NCI-H1694 (cell line): ENCODE data around the gene UQCRC1.

Source experiments
- DNase-seq: peaks from one replicate; lab custom pipeline; 2025; lab: John Stamatoyannopoulos, UW

Gene UQCRC1

GRCh38 chr3:48598323-48599076 lies 10.9 kb downstream of the UQCRC1 start:
- no peak for DNase-seq

GRCh38 chr3:48597408-48597800 lies 12.0 kb downstream of the UQCRC1 start:
- DNase-seq = no peak

- DNase-seq = no peak
These were observed 12.6 kb downstream of the UQCRC1 start for GRCh38 chr3:48596676-48597407.

DNA sequence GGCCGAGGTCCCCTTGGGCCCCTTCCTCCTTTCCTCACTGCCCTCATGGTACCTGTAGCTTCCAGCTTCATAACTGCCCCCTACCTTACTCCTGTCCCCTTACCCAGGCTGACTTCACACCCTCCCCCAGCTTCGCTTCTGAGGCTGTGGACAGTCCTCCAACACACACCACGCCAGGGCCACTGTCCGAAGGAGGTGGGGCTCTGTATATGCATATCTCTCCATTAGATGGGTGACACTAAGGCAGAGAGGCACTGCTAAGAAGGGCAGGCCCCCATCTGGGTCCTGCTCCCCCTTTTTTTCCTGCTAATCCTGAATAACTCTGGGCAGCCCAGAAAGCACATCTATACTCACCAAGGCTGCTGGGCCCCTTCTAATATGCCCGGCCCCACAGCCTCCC lies 13.3 kb downstream of the UQCRC1 start:
- DNase-seq = no peak

DNA sequence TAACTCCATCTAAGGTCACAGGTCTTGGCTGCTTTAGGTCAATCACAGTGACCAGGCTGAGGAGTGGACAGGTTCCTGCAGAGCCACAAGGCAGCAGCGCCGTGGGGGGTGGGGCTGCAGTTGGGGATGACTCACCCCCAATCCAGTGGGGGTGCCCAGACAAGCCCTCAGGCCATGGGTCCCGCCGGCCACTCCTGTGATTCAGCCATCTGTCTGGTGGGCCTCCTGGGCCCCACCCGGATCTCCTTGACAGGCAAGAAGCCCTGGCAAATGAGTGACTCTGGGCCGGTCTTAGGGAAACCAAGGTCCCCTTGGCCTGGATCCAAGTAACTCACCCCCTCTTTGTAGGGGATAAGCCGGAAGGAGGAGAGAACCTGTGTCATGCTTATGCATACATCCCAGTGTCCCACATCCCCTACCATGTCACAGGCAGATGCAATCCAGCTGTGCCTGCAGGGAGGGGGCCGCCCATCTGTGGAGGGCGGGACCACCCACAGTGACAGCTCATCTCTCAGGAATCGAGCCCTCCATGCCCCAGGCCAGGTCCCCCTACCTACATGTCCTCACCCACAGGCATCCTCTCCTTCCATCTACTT lies 13.8 kb downstream of the UQCRC1 start:
- no peak for DNase-seq

GRCh38 chr3:48595075-48595525 lies 14.3 kb downstream of the UQCRC1 start, which contains the start of gene COL7A1:
Gene COL7A1, minus strand, starts transcription at chr3:48595329. Its CDS starts 170 bp downstream, at chr3:48595159.
- DNase-seq = no peak

- DNase-seq = no peak
These were observed 14.9 kb downstream of the UQCRC1 start for GRCh38 chr3:48594417-48595049.

GRCh38 chr3:48593337-48593736 lies 16.1 kb downstream of the UQCRC1 start:
- no peak for DNase-seq

GRCh38 chr3:48592519-48593087 lies 16.8 kb downstream of the UQCRC1 start:
- DNase-seq = no peak

DNA sequence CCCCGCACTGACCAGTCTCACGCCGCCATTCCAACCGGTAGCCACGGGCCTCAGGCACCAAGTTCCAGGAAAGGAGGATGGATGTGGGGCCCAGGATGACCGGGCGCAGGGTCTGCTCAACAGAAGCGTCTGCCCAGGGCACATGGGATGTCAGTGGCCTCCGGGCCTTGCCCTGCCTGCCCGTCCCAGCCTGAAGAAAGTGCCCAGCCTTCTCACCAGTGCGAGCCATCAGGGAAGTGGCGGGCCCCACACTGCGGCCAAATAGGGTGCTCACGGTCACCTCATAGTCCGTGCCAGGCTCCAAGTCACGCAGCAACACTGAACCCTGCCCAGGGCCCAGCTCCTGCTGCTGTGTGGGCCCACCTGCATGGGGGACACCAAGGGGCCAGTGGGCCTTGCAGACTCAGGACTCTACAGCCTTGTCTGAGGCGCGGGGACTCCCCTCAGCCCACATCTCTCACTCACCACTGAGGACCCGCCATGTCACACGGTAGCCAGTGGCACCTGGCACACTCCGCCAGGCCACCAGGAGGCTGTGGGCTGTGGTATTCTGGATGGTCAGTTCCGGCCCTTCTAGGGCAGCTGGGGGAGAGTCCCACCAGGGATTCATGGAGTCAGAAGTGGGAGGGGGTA lies 17.4 kb downstream of the UQCRC1 start:
- no peak for DNase-seq

- DNase-seq = no peak
These were observed 18.0 kb downstream of the UQCRC1 start for GRCh38 chr3:48591436-48591835.

- no peak for DNase-seq
These were observed 21.2 kb downstream of the UQCRC1 start for GRCh38 chr3:48588230-48588629.

DNA sequence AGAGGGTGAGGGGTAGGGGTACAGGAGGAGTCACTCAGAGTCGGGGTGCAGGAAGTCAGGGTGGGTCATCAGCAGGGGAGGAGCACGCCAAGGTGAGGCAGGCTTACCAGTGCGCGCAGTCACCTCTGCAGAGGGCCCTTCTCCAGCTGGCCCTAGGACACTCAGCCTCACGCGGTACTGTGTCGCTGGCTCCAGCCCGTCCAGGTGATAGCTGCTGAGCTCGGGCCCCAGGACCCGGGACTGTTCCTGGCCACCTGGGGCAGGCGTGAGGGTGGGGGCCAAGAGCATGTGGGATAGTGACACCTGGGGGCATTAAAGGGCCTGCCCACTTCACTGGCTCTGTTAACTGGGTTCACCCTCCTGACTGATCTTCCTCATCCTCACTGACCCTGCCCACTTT lies 21.8 kb downstream of the UQCRC1 start:
- no peak for DNase-seq

- DNase-seq = no peak
These were observed 24.0 kb downstream of the UQCRC1 start for GRCh38 chr3:48585411-48585810.

GRCh38 chr3:48584836-48585235 lies 24.6 kb downstream of the UQCRC1 start:
- no peak for DNase-seq

- no peak for DNase-seq
These were observed 27.6 kb downstream of the UQCRC1 start for GRCh38 chr3:48581621-48582481.

GRCh38 chr3:48576647-48577046 lies 32.8 kb downstream of the UQCRC1 start:
- no peak for DNase-seq

GRCh38 chr3:48575366-48575765 lies 34.1 kb downstream of the UQCRC1 start:
- DNase-seq = no peak

DNA sequence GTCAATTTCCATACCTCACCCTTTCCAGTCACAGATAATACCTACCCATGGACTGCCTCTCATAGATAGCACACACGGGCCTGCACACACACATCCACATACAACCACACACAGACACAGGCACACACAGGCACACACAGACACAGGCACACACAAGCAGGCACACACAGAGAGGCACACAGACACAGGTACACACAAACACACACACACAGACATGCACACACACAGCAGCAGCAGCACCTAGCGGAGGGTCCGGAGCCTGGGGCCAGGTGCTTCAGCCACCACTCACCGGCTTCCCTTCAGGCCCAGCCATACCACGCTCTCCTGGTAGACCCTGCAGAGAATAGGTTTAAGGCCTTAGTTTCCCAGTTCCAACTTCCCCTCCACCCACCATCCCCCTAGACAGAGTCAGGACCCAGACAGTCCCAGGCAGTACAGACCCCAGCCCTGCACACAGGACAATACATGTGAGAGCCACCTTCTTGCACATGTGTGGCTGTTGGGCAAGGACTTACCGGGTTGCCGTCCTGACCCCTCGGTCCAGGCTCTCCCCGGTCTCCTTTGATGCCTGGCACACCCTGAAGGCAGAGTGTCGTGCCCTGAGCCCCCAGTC lies 35.4 kb downstream of the UQCRC1 start:
- DNase-seq = no peak

GRCh38 chr3:48572517-48572916 lies 36.9 kb downstream of the UQCRC1 start:
- no peak for DNase-seq
